Measurements from ENCODE around the gene DNAI1. TPM values are rescaled to one million over a fixed set of nuclear protein-coding genes. Genes with fewer than 3 reads are reported as not detected.

Gene DNAI1
- total RNA-seq, 2 donors from 2014 or later: 2.5 to 4.1 TPM

DNA sequence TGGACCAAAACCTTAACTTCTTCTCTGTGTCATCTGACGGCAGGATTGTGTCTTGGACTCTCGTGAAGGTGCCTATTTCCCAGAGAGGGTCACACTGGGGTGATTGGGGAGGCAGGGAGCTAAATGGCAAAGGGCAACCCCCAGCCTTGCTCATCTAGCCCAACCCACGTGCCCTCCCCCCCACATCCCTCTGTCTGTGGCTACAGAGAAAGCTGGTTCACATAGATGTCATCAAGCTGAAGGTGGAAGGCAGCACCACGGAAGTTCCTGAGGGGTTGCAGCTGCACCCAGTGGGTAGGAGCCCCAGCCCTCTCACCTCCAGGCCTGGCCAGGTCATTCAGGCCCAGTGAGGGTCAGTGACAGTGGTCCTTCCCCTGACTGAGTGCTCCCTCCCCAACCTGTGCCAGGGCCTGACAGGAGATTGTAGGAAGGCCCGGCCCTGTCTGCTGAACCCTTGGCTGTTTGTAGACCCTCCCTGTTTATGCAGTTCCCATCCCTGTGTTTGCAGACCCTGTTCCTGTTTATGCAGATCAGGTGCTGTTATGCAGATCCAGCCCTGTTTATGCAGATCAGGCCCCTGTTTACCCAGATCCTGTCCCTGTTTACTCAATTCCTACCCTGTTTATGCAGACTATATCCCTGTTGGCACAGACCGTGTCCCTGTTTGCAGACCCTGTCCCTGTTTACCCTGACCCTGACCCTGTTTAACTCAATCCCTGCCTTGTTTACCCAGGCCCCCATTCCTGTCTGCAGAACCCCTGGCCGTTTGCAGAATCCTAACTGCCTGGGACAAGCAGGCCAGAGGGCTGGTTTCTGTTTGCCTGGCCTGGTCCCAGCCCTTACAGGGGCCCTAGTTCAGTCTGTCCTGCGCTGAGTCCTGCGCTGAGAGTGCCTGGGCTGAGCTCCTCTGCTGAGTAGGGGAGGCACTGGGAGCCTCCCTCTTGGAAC is 53.8 kb downstream of the DNAI1 start:
- H3K9me3 ChIP-seq (ENCODE audit: control insufficient read depth, low read length): no peaks in the 10 kb centered on the region
- H3K4me3 Mint-ChIP-seq: peak overlapping the region; percentile 17
- H3K4me1 ChIP-seq (ENCODE audit: control insufficient read depth, insufficient read depth, low read length): peaks cover 9% of the 10 kb centered on the region
- H3K27ac ChIP-seq (ENCODE audit: low read depth, low read length): peak overlapping the region; percentile 18
- peaks cover 42% of the 10 kb centered on the region for H3K4me1 Mint-ChIP-seq
- H3K27ac Mint-ChIP-seq: peak overlapping the region; percentile 78
- no peaks in the 10 kb centered on the region for H3K9me3 Mint-ChIP-seq
- no peaks in the 10 kb centered on the region for H3K36me3 Mint-ChIP-seq (ENCODE audit: low read depth)
- TF ChIP-seq, protein P1, sequence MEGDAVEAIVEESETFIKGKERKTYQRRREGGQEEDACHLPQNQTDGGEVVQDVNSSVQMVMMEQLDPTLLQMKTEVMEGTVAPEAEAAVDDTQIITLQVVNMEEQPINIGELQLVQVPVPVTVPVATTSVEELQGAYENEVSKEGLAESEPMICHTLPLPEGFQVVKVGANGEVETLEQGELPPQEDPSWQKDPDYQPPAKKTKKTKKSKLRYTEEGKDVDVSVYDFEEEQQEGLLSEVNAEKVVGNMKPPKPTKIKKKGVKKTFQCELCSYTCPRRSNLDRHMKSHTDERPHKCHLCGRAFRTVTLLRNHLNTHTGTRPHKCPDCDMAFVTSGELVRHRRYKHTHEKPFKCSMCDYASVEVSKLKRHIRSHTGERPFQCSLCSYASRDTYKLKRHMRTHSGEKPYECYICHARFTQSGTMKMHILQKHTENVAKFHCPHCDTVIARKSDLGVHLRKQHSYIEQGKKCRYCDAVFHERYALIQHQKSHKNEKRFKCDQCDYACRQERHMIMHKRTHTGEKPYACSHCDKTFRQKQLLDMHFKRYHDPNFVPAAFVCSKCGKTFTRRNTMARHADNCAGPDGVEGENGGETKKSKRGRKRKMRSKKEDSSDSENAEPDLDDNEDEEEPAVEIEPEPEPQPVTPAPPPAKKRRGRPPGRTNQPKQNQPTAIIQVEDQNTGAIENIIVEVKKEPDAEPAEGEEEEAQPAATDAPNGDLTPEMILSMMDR (conservative IDR thresholded peaks at IDR 0.05): no peak
- WGBS, 2 experiments (ENCODE audit: insufficient coverage in 1 of 2, insufficient read length in 1 of 2): 65 to 66% methylated on average over 7 to 9 of the region's 9 CpGs
- H3K36me3 ChIP-seq (ENCODE audit: control insufficient read depth, insufficient read depth, low read length): no peaks in the 10 kb centered on the region
- no peak overlapping the region for H3K4me3 ChIP-seq (ENCODE audit: low read length)
- peaks cover 26% of the 10 kb centered on the region for H3K27me3 Mint-ChIP-seq (ENCODE audit: insufficient read depth)
- H3K9ac ChIP-seq (ENCODE audit: extremely low read depth, low read length, poor library complexity, severe bottlenecking): no peak overlapping the region
- DNase-seq: peak; percentile 80
- peaks cover 12% of the 10 kb centered on the region for H3K27me3 ChIP-seq (ENCODE audit: control insufficient read depth, insufficient read depth, low read length, poor library complexity, severe bottlenecking)

DNA sequence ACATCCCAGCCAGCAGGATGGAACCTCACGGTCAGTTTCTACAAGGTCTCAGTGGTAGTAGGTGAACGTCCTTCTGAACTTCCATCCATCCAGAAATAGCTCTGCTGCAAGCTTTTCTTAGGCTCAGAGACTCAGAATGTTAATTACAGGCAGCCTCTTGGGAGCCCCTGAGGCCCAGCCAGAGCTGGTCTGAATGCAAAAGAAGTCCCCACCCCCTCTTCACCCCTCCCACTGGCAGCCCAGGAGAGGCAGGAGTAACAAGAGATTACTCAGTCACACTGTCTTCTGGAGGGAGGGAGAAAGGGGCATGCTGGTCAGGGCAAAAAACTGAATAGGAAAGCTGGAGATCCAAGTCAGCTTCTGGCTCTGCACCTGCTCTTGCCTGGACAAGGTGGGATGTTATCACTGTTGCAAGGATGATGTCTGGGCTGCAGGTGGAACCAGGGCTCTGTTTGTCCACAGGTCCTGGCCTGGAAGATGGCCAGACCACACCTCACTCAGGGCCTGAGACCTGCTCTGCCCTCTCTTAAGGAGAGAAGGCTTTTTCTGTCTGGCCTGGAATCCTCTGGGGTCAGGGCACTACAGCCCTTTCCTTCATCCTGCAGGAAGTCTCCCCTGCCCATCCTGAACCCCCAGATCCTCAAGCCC is 55.1 kb downstream of the DNAI1 start:
- Mint-ChIP-seq H3K27me3 (ENCODE audit: insufficient read depth) (peaks cover 14% of the 10 kb centered on the region), H3K27ac (peak overlapping the region; percentile 78), H3K36me3 (ENCODE audit: low read depth) (no peaks in the 10 kb centered on the region), H3K4me1 (peaks cover 42% of the 10 kb centered on the region), H3K4me3 (peak overlapping the region; percentile 17), H3K9me3 (no peaks in the 10 kb centered on the region)
- Histone ChIP-seq H3K4me1 (ENCODE audit: control insufficient read depth, insufficient read depth, low read length) (peaks cover 9% of the 10 kb centered on the region), H3K27ac (ENCODE audit: low read depth, low read length) (no peak overlapping the region), H3K9ac (ENCODE audit: extremely low read depth, low read length, poor library complexity, severe bottlenecking) (no peak overlapping the region), H3K4me3 (ENCODE audit: low read length) (no peak overlapping the region), H3K27me3 (ENCODE audit: control insufficient read depth, insufficient read depth, low read length, poor library complexity, severe bottlenecking) (no peaks in the 10 kb centered on the region), H3K36me3 (ENCODE audit: control insufficient read depth, insufficient read depth, low read length) (no peaks in the 10 kb centered on the region), H3K9me3 (ENCODE audit: control insufficient read depth, low read length) (no peaks in the 10 kb centered on the region)
- WGBS, 2 experiments (ENCODE audit: insufficient coverage in 1 of 2, insufficient read length in 1 of 2): 32 to 44% methylated on average over 2 of the region's 2 CpGs
- TF ChIP-seq, protein P1 (conservative IDR thresholded peaks at IDR 0.05): no peak
- DNase-seq: peak; percentile 88

DNA sequence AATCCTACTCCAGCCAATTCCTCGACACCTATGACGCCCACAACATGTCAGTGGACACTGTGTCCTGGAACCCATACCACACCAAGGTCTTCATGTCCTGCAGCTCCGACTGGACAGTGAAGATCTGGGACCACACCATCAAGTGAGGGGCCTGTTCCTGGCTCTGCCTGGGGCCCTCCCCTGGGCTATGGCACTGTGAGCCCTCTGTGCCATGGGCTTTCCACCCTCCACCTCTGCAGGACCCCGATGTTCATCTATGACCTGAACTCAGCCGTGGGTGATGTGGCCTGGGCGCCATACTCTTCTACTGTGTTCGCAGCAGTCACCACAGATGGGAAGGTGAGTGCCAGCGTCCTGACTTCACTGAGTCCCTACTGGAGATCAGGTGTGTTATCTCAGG is 55.8 kb downstream of the DNAI1 start:
- H3K9ac ChIP-seq (ENCODE audit: extremely low read depth, low read length, poor library complexity, severe bottlenecking): no peak overlapping the region
- no peaks in the 10 kb centered on the region for H3K27me3 ChIP-seq (ENCODE audit: control insufficient read depth, insufficient read depth, low read length, poor library complexity, severe bottlenecking)
- H3K27ac ChIP-seq (ENCODE audit: low read depth, low read length): no peak overlapping the region
- Mint-ChIP-seq H3K9me3 (no peaks in the 10 kb centered on the region), H3K36me3 (ENCODE audit: low read depth) (no peaks in the 10 kb centered on the region), H3K27me3 (ENCODE audit: insufficient read depth) (peaks cover 8% of the 10 kb centered on the region), H3K4me1 (peaks cover 42% of the 10 kb centered on the region), H3K27ac (no peak overlapping the region), H3K4me3 (no peak overlapping the region)
- H3K4me1 ChIP-seq (ENCODE audit: control insufficient read depth, insufficient read depth, low read length): peaks cover 9% of the 10 kb centered on the region
- DNase-seq: no peak
- H3K36me3 ChIP-seq (ENCODE audit: control insufficient read depth, insufficient read depth, low read length): no peaks in the 10 kb centered on the region
- no peaks in the 10 kb centered on the region for H3K9me3 ChIP-seq (ENCODE audit: control insufficient read depth, low read length)
- 92 to 95% methylated on average over 6 to 8 of the region's 8 CpGs for WGBS, 2 experiments (ENCODE audit: insufficient coverage in 1 of 2, insufficient read length in 1 of 2)
- no peak overlapping the region for H3K4me3 ChIP-seq (ENCODE audit: low read length)
- TF ChIP-seq, protein P1 (conservative IDR thresholded peaks at IDR 0.05): no peak

Measured in endodermal cell (in vitro differentiated cells).